OCI-LY1 (cell line): ENCODE results near the gene USPL1.

Experiments used
- CTCF ChIP-seq: fragments of 200-600 bp; sonication (generic), shearing (Covaris generic); IDR thresholded peaks from 2 replicates; pipeline ENCODE4 v1.5.1; 2017; ENCODE audit warnings: mild to moderate bottlenecking, antibody characterized with exemption, low read length, moderate library complexity, mixed read lengths
- EZH2 ChIP-seq: fragments of 200-600 bp; sonication (generic), shearing (Covaris generic); IDR thresholded peaks from 2 replicates; pipeline ENCODE4 v1.8.0; 2017; ENCODE audit warnings: borderline replicate concordance, mixed run types, mild to moderate bottlenecking, antibody characterized with exemption, low read length, moderate library complexity, mixed read lengths

GRCh38 chr13:30685987-30686386, 68.3 kb downstream of the USPL1 start:
- TF ChIP-seq CTCF = no peak
- TF ChIP-seq EZH2 = no peak
